Measurements from ENCODE around the gene IMPA2.
A peak's percentile ranks its signal among the peaks of the same experiment; 100 is the strongest.
"Not testable (repeated sequence)": the region's sequence is repeated elsewhere in the genome, so short reads cannot be mapped to it uniquely, and the experiment has no call there.

The IMPA2 gene

GRCh38 chr18:11963991-11964484 lies 17.3 kb upstream of the IMPA2 start:
- DNase-seq: no peak

DNA sequence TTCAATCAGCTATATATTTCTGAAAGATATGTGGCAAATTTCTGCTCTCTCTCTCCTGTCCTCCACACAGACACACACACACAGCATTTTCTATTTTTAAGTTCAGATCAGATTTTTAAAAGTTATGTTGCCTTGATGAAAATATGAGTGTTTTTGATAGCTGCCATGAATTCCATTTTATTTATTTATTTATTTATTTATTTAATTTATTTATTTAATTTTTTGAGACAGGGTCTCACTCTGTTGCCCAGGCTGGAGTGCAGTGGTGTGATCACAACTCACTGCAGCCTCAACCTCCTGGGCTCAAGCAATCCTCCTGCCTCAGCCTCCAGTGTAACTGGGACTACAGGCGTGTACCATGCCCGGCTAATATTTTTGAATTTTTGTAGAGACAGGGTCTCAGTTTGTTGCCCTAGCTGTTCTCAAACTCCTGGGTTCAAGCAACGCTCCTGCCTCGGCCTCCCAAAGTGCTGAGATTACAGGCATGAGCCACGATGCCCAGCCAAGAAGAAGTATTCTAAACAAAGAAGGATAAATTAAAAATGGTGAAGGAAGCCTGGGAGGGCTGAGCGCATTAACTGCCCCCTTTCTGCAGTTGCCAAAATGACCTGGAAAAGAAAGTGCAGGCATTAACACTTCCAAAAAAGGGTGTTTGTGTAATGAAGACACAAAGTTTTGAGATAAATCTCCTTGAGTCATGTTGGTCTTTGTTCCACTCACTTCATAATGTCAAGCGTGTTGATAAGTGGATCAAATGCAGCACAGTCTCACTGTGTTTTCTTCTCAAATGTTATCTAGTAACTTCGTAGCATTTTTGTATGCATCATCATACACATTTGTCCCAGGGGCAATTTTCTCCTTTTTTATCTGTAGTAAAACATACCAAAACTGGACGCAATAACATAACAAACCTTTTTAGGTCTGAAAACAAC lies 11.1 kb upstream of the IMPA2 start:
- no peak for DNase-seq

DNA sequence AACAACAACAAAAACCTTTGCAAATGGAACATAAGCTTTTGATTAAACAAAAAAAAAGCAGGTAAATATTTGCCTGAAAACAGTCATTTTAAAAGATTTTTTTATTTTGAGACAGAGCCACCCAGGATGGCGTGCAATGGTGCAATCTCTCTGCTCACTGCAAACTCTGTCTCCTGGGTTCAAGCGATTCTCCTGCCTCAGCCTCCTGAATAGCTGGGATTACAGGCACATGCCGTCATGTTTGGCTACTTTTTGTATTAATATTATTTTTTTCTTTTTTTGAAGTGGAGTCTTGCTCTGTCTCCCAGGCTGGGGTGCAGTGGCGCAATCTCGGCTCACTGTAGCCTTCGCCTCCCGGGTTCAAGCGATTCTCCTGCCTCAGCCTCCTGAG lies 10.5 kb upstream of the IMPA2 start:
- DNase-seq: not testable (repeated sequence)

GRCh38 chr18:11972371-11973174 lies 8.7 kb upstream of the IMPA2 start:
- DNase-seq: no peak

DNA sequence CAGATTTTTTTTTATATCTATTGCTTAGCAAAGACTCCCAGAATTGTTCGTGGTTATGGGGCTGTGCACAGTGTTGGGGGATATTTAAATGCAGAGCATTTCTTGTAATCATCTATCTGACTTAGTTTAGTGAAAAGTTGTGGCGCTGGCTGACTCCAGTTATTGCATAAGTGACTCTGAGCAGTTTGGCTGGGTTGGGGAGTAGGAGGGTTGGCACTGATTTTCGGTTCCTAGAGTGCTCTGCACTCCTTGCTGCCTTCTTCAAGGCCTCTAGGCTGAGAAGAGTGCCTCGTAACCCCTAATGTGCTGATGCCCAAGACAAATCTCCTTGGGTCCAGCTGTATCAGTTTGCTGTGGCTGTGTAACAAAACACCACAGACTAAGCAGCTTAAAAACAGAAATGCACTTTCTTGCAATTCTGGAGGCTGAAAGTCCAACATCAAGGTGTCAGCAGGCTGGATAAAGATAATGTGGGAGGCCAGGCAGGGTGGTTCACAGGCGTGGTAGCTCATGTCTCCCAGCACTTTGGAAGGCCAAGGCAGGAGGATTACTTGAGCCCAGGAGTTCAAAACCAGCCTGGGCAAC lies 6.5 kb upstream of the IMPA2 start:
- DNase-seq: no peak

DNA sequence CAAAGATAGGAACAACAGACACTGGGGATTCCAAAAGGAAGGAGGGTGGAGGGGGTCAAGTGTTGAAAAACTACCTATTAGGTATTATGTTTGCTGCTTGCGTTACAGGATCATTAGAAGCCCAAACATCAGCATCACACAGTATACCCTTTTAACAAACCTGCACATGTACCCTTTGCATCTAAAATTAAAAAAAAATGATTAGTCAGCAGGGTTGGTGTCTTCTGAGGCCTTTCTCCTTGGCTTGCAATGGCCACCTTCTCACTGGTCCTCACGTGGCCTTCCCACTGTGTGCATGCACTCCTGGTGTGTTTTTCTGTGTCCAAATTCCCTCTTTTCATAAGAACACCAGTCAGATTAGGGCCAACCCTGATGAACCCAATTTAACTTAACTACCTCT lies 5.6 kb upstream of the IMPA2 start:
- DNase-seq: no peak

DNA sequence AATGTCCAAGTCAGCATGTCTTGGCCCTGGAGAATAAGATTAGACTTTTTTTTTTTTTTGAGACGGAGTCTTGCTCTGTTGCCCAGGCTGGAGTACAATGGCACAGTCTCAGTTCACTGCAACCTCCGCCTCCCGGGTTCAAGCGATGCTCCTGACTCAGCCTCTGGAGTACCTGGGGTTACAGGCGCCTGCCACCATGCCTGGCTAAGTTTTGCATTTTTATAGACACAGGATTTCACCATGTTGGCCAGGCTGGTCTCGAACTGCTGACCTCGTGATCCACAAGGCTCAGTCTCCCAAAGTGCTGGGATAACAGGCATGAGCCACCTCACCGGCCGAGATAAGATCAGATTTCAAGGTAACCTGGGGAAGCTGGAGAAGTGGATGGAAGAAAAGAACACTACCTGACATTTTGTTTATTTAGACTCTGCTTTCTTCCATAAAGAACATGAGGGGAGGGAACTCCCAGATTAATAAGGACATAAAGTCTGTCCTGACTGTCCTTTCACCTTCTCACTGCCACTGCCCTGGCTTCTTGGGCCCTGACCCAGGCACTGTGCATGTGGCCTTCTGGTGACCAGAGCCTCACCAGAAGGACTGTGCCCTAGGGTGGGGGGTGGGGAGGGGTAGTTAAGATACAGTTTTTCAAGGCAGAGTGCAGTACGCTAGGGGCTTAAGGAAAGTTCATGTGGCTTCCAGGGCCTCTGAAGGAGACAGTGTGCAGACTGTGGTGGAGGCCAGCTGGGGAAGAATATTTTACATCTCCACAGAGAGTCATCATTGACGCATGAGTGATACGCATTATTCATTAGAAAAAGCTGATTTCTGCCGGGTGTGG lies 4.8 kb upstream of the IMPA2 start:
- DNase-seq: no peak

- no peak for DNase-seq
Measured at GRCh38 chr18:11977153-11977466, 4.2 kb upstream of the IMPA2 start.

DNA sequence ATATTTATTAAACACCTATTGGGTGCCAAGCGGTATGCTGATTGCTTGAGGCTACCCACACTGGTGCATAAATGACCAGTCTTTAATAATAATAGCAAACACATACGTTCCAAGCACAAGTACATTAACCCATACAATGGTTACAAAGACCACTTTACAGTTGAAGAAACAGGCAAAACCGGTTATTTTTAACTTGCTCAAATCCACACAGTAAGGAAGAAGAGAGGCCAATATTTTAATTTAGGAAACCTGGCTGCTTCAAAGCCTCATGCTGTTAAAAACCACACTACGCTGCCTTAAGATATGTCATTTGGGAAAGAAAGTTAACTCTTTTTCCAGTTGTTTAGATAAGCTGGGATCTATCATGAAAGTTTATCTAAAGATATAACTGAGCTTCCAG lies 2.4 kb upstream of the IMPA2 start:
- DNase-seq: no peak

GRCh38 chr18:11980163-11980493 lies 1.2 kb upstream of the IMPA2 start:
- no peak for DNase-seq

GRCh38 chr18:11980494-11981191 lies 664 bp upstream of the IMPA2 start:
- peak; percentile 94 to 98 for DNase-seq

DNA sequence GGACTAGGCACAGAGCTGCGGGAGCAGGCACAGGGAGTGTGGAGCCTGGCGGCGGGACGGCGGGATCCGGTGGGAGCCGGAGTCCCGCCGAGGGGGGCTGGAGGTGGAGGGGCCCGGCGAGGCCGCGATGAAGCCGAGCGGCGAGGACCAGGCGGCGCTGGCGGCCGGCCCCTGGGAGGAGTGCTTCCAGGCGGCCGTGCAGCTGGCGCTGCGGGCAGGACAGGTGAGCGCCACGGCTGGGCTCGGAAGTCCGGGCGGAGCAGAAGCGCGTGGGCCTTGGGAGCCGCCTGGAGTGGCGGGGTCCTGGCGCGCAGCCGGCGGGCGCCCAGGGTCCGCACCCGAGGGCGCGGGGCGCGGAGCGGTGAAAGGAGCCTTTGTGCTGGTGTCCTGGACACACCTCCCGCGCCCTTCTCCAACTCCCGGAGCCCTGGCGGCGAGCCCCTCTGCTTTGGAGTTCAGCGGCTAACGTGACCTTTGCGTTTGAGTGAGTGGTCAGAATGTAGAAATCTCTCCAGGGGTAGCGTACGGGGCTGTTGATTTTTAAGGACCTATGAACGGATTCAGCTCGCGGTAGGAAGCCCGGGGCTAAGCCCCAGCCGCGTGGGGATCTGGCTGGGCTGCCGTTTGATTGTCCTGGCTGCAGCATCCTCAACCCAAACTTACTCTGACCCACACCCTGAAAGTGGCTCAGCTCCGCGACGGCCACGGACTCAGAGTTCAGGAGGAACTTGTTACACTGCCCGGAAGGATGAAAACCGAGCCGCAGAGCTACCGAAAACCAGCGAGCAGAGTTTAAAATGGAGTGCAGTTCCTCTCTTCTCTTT lies 448 bp downstream of the IMPA2 start:
- DNase-seq: peak; percentile 14 to 15

- DNase-seq: no peak
Measured at GRCh38 chr18:11982981-11983380, 1.7 kb downstream of the IMPA2 start.

DNA sequence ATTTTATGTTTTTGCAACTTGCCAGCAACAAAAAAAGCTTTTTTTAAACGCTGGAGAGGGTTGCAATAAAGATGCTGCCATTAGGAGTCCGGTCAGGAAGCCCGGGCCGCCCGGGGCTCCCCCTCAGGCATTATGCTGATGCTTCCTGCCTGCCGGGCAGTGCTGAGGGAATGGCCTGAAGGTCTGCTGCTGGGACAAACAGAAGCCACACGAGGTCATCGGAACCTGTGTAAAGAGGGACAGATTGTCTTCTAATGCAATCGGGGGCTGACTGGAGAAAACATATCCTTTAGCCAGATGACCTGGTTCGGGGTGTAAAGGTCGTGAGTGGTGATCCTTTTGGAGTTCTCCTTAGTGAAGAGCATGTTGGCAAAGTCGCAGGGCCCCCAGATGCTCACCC lies 2.3 kb downstream of the IMPA2 start:
- no peak for DNase-seq

DNA sequence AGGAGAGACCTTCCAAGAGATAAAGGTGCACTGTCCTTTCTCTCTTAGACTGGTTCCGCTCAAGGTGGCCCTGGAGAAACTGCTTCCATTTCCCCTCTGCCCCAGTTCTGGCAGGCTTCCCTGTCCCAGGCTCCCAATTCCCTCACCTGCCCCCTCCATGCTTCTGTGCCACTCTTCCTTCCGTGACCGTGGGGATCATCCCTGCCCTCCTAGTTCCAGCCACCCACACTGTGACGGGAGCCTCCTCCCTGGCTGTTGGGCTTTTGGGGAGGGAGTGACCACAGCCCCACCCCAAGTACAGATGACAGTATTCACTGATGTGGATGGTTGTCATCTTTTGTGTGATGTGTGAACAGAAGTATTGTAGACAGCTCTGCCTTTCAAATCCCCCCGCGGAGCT lies 2.8 kb downstream of the IMPA2 start:
- DNase-seq: no peak

DNA sequence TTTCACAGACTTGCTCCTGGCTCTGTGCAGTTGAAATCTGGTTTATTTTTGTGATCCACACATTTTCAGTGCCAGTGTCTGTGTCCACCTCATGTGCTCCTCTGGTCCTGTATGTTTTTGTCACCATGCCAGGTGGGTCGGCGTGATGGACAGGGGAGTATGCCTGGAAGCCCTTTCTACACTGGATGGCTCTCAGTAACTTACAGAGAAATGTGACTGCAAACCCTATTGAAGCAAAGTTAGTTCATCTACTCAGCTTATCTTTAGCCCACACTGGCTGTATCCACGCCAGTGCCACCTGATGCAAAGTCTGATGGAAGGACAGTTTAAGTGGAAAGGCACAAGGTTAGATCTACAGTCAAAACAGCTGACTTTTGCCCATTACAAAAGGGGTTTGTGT lies 4.3 kb downstream of the IMPA2 start:
- no peak for DNase-seq

DNA sequence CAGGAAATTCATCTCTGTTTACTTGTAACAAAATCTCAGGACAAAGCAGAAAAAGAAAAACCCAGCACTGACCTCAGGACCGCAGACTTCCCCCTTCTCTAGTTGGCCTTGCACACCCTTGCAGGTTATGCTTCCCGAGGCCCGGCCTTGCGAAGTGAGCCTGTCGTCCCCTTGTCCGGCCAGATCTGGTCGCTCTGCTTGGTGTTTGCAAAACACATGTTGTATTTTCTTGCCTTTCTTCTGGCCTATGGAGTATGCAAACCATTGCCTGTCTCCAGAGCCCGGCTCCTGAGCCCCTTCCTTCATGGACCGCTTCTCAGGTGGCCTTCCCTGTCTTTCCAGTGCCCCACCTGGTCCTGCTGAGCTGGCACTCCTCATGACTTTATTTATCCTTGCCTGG lies 4.8 kb downstream of the IMPA2 start:
- DNase-seq: no peak

- DNase-seq: no peak
Measured at GRCh38 chr18:11987527-11987926, 6.2 kb downstream of the IMPA2 start.

DNA sequence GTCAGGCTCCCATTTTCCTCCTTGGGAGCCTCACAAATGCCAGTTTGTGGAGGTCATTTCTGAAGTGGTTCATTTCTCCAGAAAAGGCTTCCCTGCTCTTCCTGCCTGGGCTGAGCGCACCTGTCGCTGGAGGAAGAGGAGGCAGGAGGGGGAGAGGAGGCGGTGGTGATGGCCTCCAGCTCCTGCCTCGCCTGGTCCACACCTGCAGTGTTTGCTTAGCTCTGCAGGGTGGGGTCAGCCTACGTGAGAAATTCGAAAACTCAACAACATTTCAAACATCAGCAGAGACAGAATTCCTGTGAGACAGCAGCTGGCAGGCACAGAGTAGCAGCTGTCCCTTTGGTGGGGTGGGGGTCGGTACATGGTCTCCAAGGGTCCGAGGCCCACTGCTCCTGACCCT lies 7.9 kb downstream of the IMPA2 start:
- no peak for DNase-seq

GRCh38 chr18:11989966-11990380 lies 8.7 kb downstream of the IMPA2 start:
- no peak for DNase-seq

- no peak for DNase-seq
Measured at GRCh38 chr18:11990539-11990938, 9.2 kb downstream of the IMPA2 start.

Data from CD4-positive, alpha-beta T cell treated with Interleukin-1 beta for 1 hour (primary cell).